ENCODE results near the gene HOXC4. TPM values are rescaled to one million over a fixed set of nuclear protein-coding genes. Genes with fewer than 3 reads are reported as not detected.

HOXC4 gene
- polyA plus RNA-seq, 1 donor from 2014 or later = not detected

- Histone ChIP-seq H3K27me3 (ENCODE audit: insufficient read depth, low read depth, low read length) (peaks cover 99% of the 10 kb centered on the region), H3K4me3 (ENCODE audit: low read length) (no peak overlapping the region), H3K36me3 (ENCODE audit: insufficient read depth, low read length) (no peaks in the 10 kb centered on the region), H3K9ac (ENCODE audit: low read length) (no peak overlapping the region), H3K9me3 (ENCODE audit: low read length) (no peaks in the 10 kb centered on the region), H3K4me2 (ENCODE audit: low read length) (no peak overlapping the region), H2AFZ (ENCODE audit: low read depth, low read length) (no peak overlapping the region), H3K27ac (ENCODE audit: low read length) (no peak overlapping the region), H3K79me2 (replicated peaks; ENCODE audit: insufficient read depth, low read length) (no peaks in the 10 kb centered on the region), H4K20me1 (ENCODE audit: insufficient read depth) (no peaks in the 10 kb centered on the region), H3F3A (ENCODE audit: insufficient read depth, low read length, poor library complexity, severe bottlenecking) (no peaks in the 10 kb centered on the region), H3K9me2 (ENCODE audit: insufficient read depth, low read length) (no peaks in the 10 kb centered on the region)
- TF ChIP-seq EP300 (conservative IDR thresholded peaks at IDR 0.05; ENCODE audit: poor library complexity, severe bottlenecking) (no peak), POLR2AphosphoS5 (IDR thresholded peaks at IDR 0.05) (no peak), EZH2 (IDR thresholded peaks at IDR 0.05; ENCODE audit: borderline replicate concordance, insufficient read depth, low read length, poor library complexity, severe bottlenecking) (peak; percentile 23)
Measured at GRCh38 chr12:54046809-54047159, 6.9 kb upstream of the HOXC4 start.

GRCh38 chr12:54047160-54047963, 6.3 kb upstream of the HOXC4 start:
- Histone ChIP-seq H3K4me2 (ENCODE audit: low read length) (no peak overlapping the region), H3K9me2 (ENCODE audit: insufficient read depth, low read length) (no peaks in the 10 kb centered on the region), H4K20me1 (ENCODE audit: insufficient read depth) (no peaks in the 10 kb centered on the region), H3K27ac (ENCODE audit: low read length) (no peak overlapping the region), H2AFZ (ENCODE audit: low read depth, low read length) (no peak overlapping the region), H3K9ac (ENCODE audit: low read length) (no peak overlapping the region), H3K9me3 (ENCODE audit: low read length) (no peaks in the 10 kb centered on the region), H3F3A (ENCODE audit: insufficient read depth, low read length, poor library complexity, severe bottlenecking) (no peaks in the 10 kb centered on the region), H3K36me3 (ENCODE audit: insufficient read depth, low read length) (no peaks in the 10 kb centered on the region), H3K4me3 (ENCODE audit: low read length) (no peak overlapping the region), H3K79me2 (replicated peaks; ENCODE audit: insufficient read depth, low read length) (no peaks in the 10 kb centered on the region), H3K27me3 (ENCODE audit: insufficient read depth, low read depth, low read length) (peaks cover 100% of the 10 kb centered on the region)
- TF ChIP-seq CTCF (IDR thresholded peaks at IDR 0.05; ENCODE audit: poor library complexity, severe bottlenecking) = no peak
- TF ChIP-seq EP300 (conservative IDR thresholded peaks at IDR 0.05; ENCODE audit: poor library complexity, severe bottlenecking) = no peak
- no peak for TF ChIP-seq RAD21 (conservative IDR thresholded peaks at IDR 0.05)
- no peak for TF ChIP-seq REST (IDR thresholded peaks at IDR 0.05; ENCODE audit: borderline replicate concordance)
- peak; percentile 75 for TF ChIP-seq EZH2 (IDR thresholded peaks at IDR 0.05; ENCODE audit: borderline replicate concordance, insufficient read depth, low read length, poor library complexity, severe bottlenecking)

GRCh38 chr12:54047964-54048303, 5.7 kb upstream of the HOXC4 start:
- Histone ChIP-seq H3F3A (ENCODE audit: insufficient read depth, low read length, poor library complexity, severe bottlenecking) (no peaks in the 10 kb centered on the region), H3K9ac (ENCODE audit: low read length) (no peak overlapping the region), H3K79me2 (replicated peaks; ENCODE audit: insufficient read depth, low read length) (no peaks in the 10 kb centered on the region), H3K27ac (ENCODE audit: low read length) (no peak overlapping the region), H3K4me2 (ENCODE audit: low read length) (no peak overlapping the region), H3K27me3 (ENCODE audit: insufficient read depth, low read depth, low read length) (peaks cover 100% of the 10 kb centered on the region), H3K9me3 (ENCODE audit: low read length) (no peaks in the 10 kb centered on the region), H3K36me3 (ENCODE audit: insufficient read depth, low read length) (no peaks in the 10 kb centered on the region), H2AFZ (ENCODE audit: low read depth, low read length) (no peak overlapping the region), H3K9me2 (ENCODE audit: insufficient read depth, low read length) (no peaks in the 10 kb centered on the region), H4K20me1 (ENCODE audit: insufficient read depth) (no peaks in the 10 kb centered on the region), H3K4me3 (ENCODE audit: low read length) (no peak overlapping the region)
- TF ChIP-seq EP300 (conservative IDR thresholded peaks at IDR 0.05; ENCODE audit: poor library complexity, severe bottlenecking) (no peak), RAD21 (conservative IDR thresholded peaks at IDR 0.05) (no peak), MXI1 (conservative IDR thresholded peaks at IDR 0.05; ENCODE audit: poor library complexity, severe bottlenecking) (no peak), SMC3 (conservative IDR thresholded peaks at IDR 0.05; ENCODE audit: poor library complexity) (no peak), REST (IDR thresholded peaks at IDR 0.05; ENCODE audit: borderline replicate concordance) (no peak), POLR2AphosphoS5 (IDR thresholded peaks at IDR 0.05) (no peak), EZH2 (IDR thresholded peaks at IDR 0.05; ENCODE audit: borderline replicate concordance, insufficient read depth, low read length, poor library complexity, severe bottlenecking) (no peak), CTCF (IDR thresholded peaks at IDR 0.05; ENCODE audit: poor library complexity, severe bottlenecking) (no peak), TAF1 (IDR thresholded peaks at IDR 0.05; ENCODE audit: low read depth) (no peak)
